Hepatocyte (in vitro differentiated cells): ENCODE data around the gene KCNMA1. TPM values are rescaled to one million over a fixed set of nuclear protein-coding genes. Genes with fewer than 3 reads are reported as not detected.
A peak's percentile ranks its signal among the peaks of the same experiment; 100 is the strongest.

Source experiments
- DNase-seq: peaks from one replicate; pipeline ENCODE4 v3.0.0-alpha.2; 2016; ENCODE audit warnings: low spot score
- H2AFZ ChIP-seq: fragments of 200-600 bp; sonication (generic); 2 replicates; pipeline ENCODE4 v1.6.0; 2016; ENCODE audit warnings: antibody characterized with exemption, mild to moderate bottlenecking
- H3K27ac ChIP-seq: fragments of 200-600 bp; sonication (generic); 2 replicates; pipeline ENCODE4 v1.5.1; 2016; ENCODE audit warnings: mild to moderate bottlenecking
- H3K27me3 ChIP-seq: fragments of 200-600 bp; sonication (generic); 2 replicates; pipeline ENCODE4 v1.6.1; 2016
- H3K36me3 ChIP-seq: fragments of 200-600 bp; sonication (generic); replicated peaks from 2 replicates; pipeline ENCODE4 v1.5.1; 2016; ENCODE audit warnings: low read depth; ENCODE audit not compliant: insufficient read depth
- H3K4me1 ChIP-seq: fragments of 200-600 bp; sonication (generic); 2 replicates; pipeline ENCODE4 v1.5.1; 2016; ENCODE audit warnings: mild to moderate bottlenecking, moderate library complexity; ENCODE audit not compliant: insufficient read depth
- H3K4me2 ChIP-seq: fragments of 200-600 bp; sonication (generic); 2 replicates; pipeline ENCODE4 v1.6.0; 2016
- H3K4me3 ChIP-seq: fragments of 200-600 bp; sonication (generic); 2 replicates; pipeline ENCODE4 v1.5.1; 2016; ENCODE audit warnings: mild to moderate bottlenecking
- H3K79me2 ChIP-seq: fragments of 200-600 bp; sonication (generic); 2 replicates; pipeline ENCODE4 v1.6.0; 2017; ENCODE audit warnings: mild to moderate bottlenecking
- H3K9me2 ChIP-seq: fragments of 200-600 bp; sonication (generic); replicated peaks from 2 replicates; pipeline ENCODE4 v1.6.0; 2017; ENCODE audit warnings: mild to moderate bottlenecking; ENCODE audit not compliant: insufficient read depth
- H3K9me3 ChIP-seq: fragments of 200-600 bp; sonication (generic); 2 replicates; pipeline ENCODE4 v1.5.1; 2016; ENCODE audit warnings: low read depth, mild to moderate bottlenecking
- H4K20me1 ChIP-seq: fragments of 200-600 bp; sonication (generic); 2 replicates; pipeline ENCODE4 v1.6.0; 2016; ENCODE audit warnings: mild to moderate bottlenecking; ENCODE audit not compliant: insufficient read depth, poor library complexity, severe bottlenecking
- EZH2 ChIP-seq: fragments of 200-600 bp; sonication (generic); IDR thresholded peaks from 2 replicates; pipeline ENCODE4 v1.6.1; 2016; ENCODE audit warnings: antibody characterized with exemption, mild to moderate bottlenecking, borderline replicate concordance
- EZH2phosphoT487 ChIP-seq: fragments of 200-600 bp; sonication (generic); IDR thresholded peaks from one replicate; pipeline ENCODE4 v1.6.1; 2018; ENCODE audit warnings: antibody characterized with exemption, mild to moderate bottlenecking, low read depth, moderate library complexity; ENCODE audit not compliant: unreplicated experiment, severe bottlenecking
- WGBS: methylation state at CpG from one replicate; pipeline ENCODE4 v1.1.6; 2016; ENCODE audit warnings: low lambda C conversion rate; ENCODE audit errors: missing lambda C conversion rate; 5-methylcytosine and 5-hydroxymethylcytosine counted together
- polyA plus RNA-seq: library from polyadenylated mRNA; unstranded; fragments of >200 nt; fragmentation: Nextera tagmentation; extraction: Ambion mirVana; gene quantifications from 2 replicates; pipeline ENCODE4 v1.2.1, GENCODE V29; 2016
- total RNA-seq: library from RNA; depleted of rRNA; stranded (reverse); fragments of >200 nt; gene quantifications from 2 replicates; pipeline ENCODE4 v1.2.3, GENCODE V29; 2014
- TF ChIP-seq, protein P1 (sequence below): fragments of 200-600 bp; sonication (generic); IDR thresholded peaks from 2 replicates; pipeline ENCODE4 v1.5.1; 2016; ENCODE audit warnings: antibody characterized with exemption, mild to moderate bottlenecking; ENCODE audit not compliant: poor library complexity

The KCNMA1 gene
- total and polyA plus RNA-seq, 2 experiments from 2014 or later, result 42.6 to 73.3 TPM

DNA sequence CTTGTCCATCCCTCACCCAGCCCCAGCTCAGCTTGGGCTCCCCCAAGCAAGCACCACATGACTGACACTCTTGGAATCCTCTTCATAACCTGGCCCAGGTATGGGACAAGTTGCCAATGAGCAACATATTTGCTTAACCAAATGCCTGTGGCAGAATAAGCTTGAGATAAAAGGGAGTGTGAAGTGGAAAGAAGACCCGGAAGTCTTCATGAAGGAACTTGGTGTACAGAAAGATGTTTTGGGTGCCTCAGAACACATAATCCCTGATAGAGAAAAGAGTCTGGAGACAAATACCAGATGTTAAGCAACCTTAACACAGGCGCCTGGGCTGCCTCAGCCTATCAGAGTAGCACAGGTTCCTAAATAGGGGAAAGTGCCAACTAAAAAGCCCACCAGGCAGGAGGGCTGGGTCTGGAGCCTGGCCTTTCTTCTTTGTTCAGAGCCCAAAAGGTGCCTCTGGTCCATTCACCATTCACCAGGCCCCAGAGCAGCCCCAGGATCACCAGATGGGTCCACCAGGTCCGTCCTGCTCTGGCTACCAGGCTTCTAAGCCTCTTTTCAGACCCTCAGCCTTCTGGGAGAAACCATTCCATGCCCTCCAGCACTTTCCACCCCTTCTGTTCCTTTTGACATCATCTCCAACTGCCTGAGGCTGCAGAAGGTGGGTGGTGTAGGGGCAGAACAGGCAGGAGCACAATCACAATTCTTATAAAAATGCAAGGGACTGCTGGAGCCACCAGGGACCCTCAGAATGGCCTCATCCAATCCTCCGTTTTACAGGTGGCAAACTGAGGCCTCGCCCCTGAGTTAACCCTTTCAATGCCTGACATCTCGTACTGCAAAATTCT lies 22.6 kb downstream of the KCNMA1 start:
- H3K36me3 ChIP-seq, result no peaks in the 10 kb centered on the region
- H4K20me1 ChIP-seq, result no peaks in the 10 kb centered on the region
- no peak overlapping the region for H3K4me3 ChIP-seq
- peaks cover 54% of the 10 kb centered on the region for H3K4me1 ChIP-seq
- peak overlapping the region; percentile 73 for H3K27ac ChIP-seq
- WGBS, result 68% methylated on average over 6 of the region's 6 CpGs
- H3K9me3 ChIP-seq, result no peaks in the 10 kb centered on the region
- no peaks in the 10 kb centered on the region for H3K9me2 ChIP-seq
- H3K27me3 ChIP-seq, result no peaks in the 10 kb centered on the region
- TF ChIP-seq, protein P1, sequence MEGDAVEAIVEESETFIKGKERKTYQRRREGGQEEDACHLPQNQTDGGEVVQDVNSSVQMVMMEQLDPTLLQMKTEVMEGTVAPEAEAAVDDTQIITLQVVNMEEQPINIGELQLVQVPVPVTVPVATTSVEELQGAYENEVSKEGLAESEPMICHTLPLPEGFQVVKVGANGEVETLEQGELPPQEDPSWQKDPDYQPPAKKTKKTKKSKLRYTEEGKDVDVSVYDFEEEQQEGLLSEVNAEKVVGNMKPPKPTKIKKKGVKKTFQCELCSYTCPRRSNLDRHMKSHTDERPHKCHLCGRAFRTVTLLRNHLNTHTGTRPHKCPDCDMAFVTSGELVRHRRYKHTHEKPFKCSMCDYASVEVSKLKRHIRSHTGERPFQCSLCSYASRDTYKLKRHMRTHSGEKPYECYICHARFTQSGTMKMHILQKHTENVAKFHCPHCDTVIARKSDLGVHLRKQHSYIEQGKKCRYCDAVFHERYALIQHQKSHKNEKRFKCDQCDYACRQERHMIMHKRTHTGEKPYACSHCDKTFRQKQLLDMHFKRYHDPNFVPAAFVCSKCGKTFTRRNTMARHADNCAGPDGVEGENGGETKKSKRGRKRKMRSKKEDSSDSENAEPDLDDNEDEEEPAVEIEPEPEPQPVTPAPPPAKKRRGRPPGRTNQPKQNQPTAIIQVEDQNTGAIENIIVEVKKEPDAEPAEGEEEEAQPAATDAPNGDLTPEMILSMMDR, result no peak
- TF ChIP-seq EZH2 (no peak), EZH2phosphoT487 (no peak)
- DNase-seq, result peak; percentile 57
- no peak overlapping the region for H2AFZ ChIP-seq
- no peak overlapping the region for H3K4me2 ChIP-seq
- H3K79me2 ChIP-seq, result peaks cover 2% of the 10 kb centered on the region

DNA sequence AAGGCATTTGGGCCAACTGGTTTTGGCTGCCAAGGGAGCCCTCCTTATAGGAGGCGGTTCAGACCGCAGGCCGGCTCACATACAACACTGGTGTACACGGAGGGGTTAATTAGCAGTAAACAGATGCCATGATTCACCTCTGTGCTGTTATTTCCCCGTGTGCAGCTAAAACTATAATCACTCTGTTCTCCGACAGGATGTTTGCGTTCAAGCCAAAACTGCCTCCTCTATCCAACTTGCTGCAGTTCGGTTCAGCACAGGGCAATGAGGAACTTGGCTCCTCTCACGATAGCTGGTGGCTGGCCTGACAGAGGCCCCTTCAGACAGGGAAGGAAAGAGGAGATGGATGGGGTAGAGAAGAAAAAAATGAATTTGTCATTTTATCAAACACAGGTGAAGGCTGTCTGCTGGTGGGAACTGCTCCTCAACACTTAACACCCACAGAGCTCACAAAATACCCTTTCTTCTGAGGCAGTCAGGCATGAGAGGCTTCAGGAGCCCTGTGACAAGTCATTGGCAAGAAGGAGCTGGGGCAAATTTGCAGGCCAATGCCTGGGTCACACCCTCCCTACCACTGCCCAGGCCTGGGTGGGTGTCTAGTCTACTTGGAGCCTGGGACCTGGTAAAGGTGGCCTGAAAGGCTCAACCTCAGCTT lies 24.0 kb downstream of the KCNMA1 start:
- Histone ChIP-seq H3K9me3 (no peaks in the 10 kb centered on the region), H3K36me3 (no peaks in the 10 kb centered on the region), H4K20me1 (no peaks in the 10 kb centered on the region), H3K27ac (peak overlapping the region; percentile 73), H3K27me3 (no peaks in the 10 kb centered on the region), H3K79me2 (peaks cover 5% of the 10 kb centered on the region), H2AFZ (no peak overlapping the region), H3K4me3 (no peak overlapping the region), H3K4me1 (peaks cover 56% of the 10 kb centered on the region), H3K4me2 (peak overlapping the region; percentile 25), H3K9me2 (no peaks in the 10 kb centered on the region)
- 62% methylated on average over 9 of the region's 9 CpGs for WGBS
- no peak for DNase-seq
- TF ChIP-seq EZH2 (no peak), EZH2phosphoT487 (no peak)
- TF ChIP-seq, protein P1, result no peak

DNA sequence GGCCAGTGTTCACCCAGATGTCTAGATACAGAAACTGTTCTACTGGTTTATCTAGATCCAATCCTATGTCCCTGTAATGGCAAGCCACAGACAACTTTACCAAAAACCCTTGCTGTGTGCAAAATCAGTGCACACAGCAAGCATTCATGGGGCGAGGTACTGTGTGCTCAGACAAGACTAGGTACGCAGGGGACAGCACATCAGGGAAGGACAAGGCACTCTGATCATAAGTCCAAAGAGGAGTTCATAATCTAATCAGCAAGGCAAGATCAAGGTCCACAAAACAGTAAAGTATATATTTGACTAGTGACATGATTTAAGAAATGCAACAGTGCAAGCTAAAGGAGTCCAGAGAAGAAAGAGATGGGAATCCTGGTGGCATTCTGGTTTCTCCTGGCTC lies 25.9 kb downstream of the KCNMA1 start:
- WGBS, result 62% methylated on average over 2 of the region's 2 CpGs
- no peaks in the 10 kb centered on the region for H3K9me2 ChIP-seq
- DNase-seq, result no peak
- H3K79me2 ChIP-seq, result peaks cover 5% of the 10 kb centered on the region
- H3K27ac ChIP-seq, result peak overlapping the region; percentile 35
- peak overlapping the region; percentile 37 for H3K4me2 ChIP-seq
- H4K20me1 ChIP-seq, result no peaks in the 10 kb centered on the region
- TF ChIP-seq, protein P1, result no peak
- H3K4me3 ChIP-seq, result no peak overlapping the region
- H3K4me1 ChIP-seq, result peaks cover 56% of the 10 kb centered on the region
- no peaks in the 10 kb centered on the region for H3K36me3 ChIP-seq
- H2AFZ ChIP-seq, result no peak overlapping the region
- no peaks in the 10 kb centered on the region for H3K27me3 ChIP-seq
- H3K9me3 ChIP-seq, result no peaks in the 10 kb centered on the region
